ENCODE results near the gene CCT7.
"Not testable (repeated sequence)": the region's sequence is repeated elsewhere in the genome, so short reads cannot be mapped to it uniquely, and the experiment has no call there.

Gene CCT7

GRCh38 chr2:73255007-73255644, 21.0 kb downstream of the CCT7 start:
- DNase-seq (ENCODE audit: low spot score): no peak

GRCh38 chr2:73255907-73256617, 22.0 kb downstream of the CCT7 start:
- no peak for DNase-seq (ENCODE audit: low spot score)

GRCh38 chr2:73256618-73256922, 22.5 kb downstream of the CCT7 start:
- no peak for DNase-seq (ENCODE audit: low spot score)

- no peak for DNase-seq (ENCODE audit: low spot score)
These were observed 22.9 kb downstream of the CCT7 start for GRCh38 chr2:73257021-73257420.

- DNase-seq (ENCODE audit: low spot score): no peak
These were observed 23.5 kb downstream of the CCT7 start for GRCh38 chr2:73257425-73258125.

- DNase-seq (ENCODE audit: low spot score): no peak
These were observed 24.2 kb downstream of the CCT7 start for GRCh38 chr2:73258186-73258912.

- DNase-seq (ENCODE audit: low spot score): no peak
These were observed 24.8 kb downstream of the CCT7 start for GRCh38 chr2:73258913-73259215.

- no peak for DNase-seq (ENCODE audit: low spot score)
These were observed 25.2 kb downstream of the CCT7 start for GRCh38 chr2:73259276-73259675.

- DNase-seq (ENCODE audit: low spot score): no peak
These were observed 25.7 kb downstream of the CCT7 start for GRCh38 chr2:73259704-73260337.

GRCh38 chr2:73260338-73260984, 26.4 kb downstream of the CCT7 start:
- DNase-seq (ENCODE audit: low spot score): peak; percentile 84

GRCh38 chr2:73262108-73262651, 28.1 kb downstream of the CCT7 start:
- no peak for DNase-seq (ENCODE audit: low spot score)

- DNase-seq (ENCODE audit: low spot score): not testable (repeated sequence)
These were observed 28.8 kb downstream of the CCT7 start for GRCh38 chr2:73262691-73263429.

GRCh38 chr2:73263540-73264331, 29.6 kb downstream of the CCT7 start:
- DNase-seq (ENCODE audit: low spot score): no peak

GRCh38 chr2:73264332-73264606, 30.2 kb downstream of the CCT7 start:
- no peak for DNase-seq (ENCODE audit: low spot score)

GRCh38 chr2:73264783-73265182, 30.7 kb downstream of the CCT7 start:
- DNase-seq (ENCODE audit: low spot score): no peak

GRCh38 chr2:73265298-73266060, 31.4 kb downstream of the CCT7 start:
- no peak for DNase-seq (ENCODE audit: low spot score)

- DNase-seq (ENCODE audit: low spot score): no peak
These were observed 32.2 kb downstream of the CCT7 start for GRCh38 chr2:73266061-73266901.

- no peak for DNase-seq (ENCODE audit: low spot score)
These were observed 32.9 kb downstream of the CCT7 start for GRCh38 chr2:73267008-73267407.

- DNase-seq (ENCODE audit: low spot score): no peak
These were observed 34.3 kb downstream of the CCT7 start for GRCh38 chr2:73268366-73268829.
